ENCODE data around the gene CIRBP.

Gene CIRBP

GRCh38 chr19:1236576-1236975 is 32.6 kb upstream of the CIRBP start:
- no peak for TF ChIP-seq CTCF (IDR thresholded peaks at IDR 0.05)
- no peaks in the 10 kb centered on the region for H3K9me3 Mint-ChIP-seq
- no peaks in the 10 kb centered on the region for H3K36me3 Mint-ChIP-seq (ENCODE audit: low read depth)
- no peak overlapping the region for H3K27ac Mint-ChIP-seq
- no peaks in the 10 kb centered on the region for H3K27me3 Mint-ChIP-seq (ENCODE audit: low read depth, poor library complexity)
- peak overlapping the region; percentile 62 for H3K4me3 Mint-ChIP-seq
- peaks cover 30% of the 10 kb centered on the region for H3K4me1 Mint-ChIP-seq
- DNase-seq = peak; percentile 54

GRCh38 chr19:1237027-1237659 is 32.0 kb upstream of the CIRBP start:
- H3K27ac Mint-ChIP-seq = no peak overlapping the region
- H3K4me1 Mint-ChIP-seq = peaks cover 26% of the 10 kb centered on the region
- DNase-seq = peak; percentile 45
- H3K27me3 Mint-ChIP-seq (ENCODE audit: low read depth, poor library complexity) = no peaks in the 10 kb centered on the region
- H3K4me3 Mint-ChIP-seq = peak overlapping the region; percentile 75
- no peaks in the 10 kb centered on the region for H3K36me3 Mint-ChIP-seq (ENCODE audit: low read depth)
- TF ChIP-seq CTCF (IDR thresholded peaks at IDR 0.05) = no peak
- no peaks in the 10 kb centered on the region for H3K9me3 Mint-ChIP-seq

DNA sequence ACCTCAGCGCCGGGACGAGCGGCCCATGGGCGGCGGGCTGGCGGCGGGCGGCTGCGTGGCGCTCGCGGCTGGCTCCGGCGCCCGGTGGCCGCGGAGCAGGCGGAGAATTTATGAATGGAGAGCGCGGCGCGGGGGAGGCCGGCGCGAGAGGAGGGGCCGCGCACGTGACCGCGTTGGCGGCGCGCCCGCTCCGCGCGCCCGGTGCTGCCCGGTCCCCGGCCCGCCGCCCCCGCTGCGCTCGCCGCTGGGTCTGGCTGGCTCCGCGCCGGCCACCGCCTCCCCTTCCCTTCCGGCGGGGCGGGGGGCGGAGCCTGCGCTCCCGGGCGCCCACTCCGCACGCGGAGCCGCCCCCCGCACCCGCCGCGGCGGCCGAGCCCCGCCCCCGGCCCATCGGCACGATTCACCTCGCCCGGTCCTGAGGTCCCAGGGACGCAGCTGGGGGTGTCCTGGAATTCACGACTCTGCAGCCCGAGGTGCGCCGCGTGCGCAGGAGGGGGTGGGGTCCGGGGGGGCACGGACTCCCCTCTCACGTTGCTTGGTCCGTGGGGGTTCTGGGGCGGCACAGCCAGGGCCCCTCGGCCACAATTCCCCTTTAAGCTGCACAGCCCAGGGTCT is 31.3 kb upstream of the CIRBP start, which contains the start of gene CBARP:
TSS of gene CBARP (minus strand) at position 252 of the 615 bp plus-strand sequence. CDS start 1,905 bp downstream, outside the sequence.
- Mint-ChIP-seq H3K4me1 (peaks cover 21% of the 10 kb centered on the region), H3K36me3 (ENCODE audit: low read depth) (no peaks in the 10 kb centered on the region), H3K9me3 (no peaks in the 10 kb centered on the region), H3K27me3 (ENCODE audit: low read depth, poor library complexity) (no peaks in the 10 kb centered on the region), H3K27ac (peak within 1 kb of the TSS; percentile 90), H3K4me3 (peak within 1 kb of the TSS; percentile 82)
- TF ChIP-seq CTCF (IDR thresholded peaks at IDR 0.05) = no peak
- DNase-seq = peak; percentile 80

GRCh38 chr19:1238369-1239303 is 30.5 kb upstream of the CIRBP start:
- Mint-ChIP-seq H3K27ac (peak overlapping the region; percentile 90), H3K27me3 (ENCODE audit: low read depth, poor library complexity) (no peaks in the 10 kb centered on the region), H3K4me3 (peak overlapping the region; percentile 82), H3K36me3 (ENCODE audit: low read depth) (no peaks in the 10 kb centered on the region), H3K9me3 (no peaks in the 10 kb centered on the region), H3K4me1 (peaks cover 28% of the 10 kb centered on the region)
- TF ChIP-seq CTCF (IDR thresholded peaks at IDR 0.05) = no peak
- DNase-seq = no peak

GRCh38 chr19:1239420-1239795 is 29.7 kb upstream of the CIRBP start:
- no peak for TF ChIP-seq CTCF (IDR thresholded peaks at IDR 0.05)
- DNase-seq = no peak
- Mint-ChIP-seq H3K27ac (no peak overlapping the region), H3K9me3 (no peaks in the 10 kb centered on the region), H3K4me3 (peak overlapping the region; percentile 82), H3K36me3 (ENCODE audit: low read depth) (no peaks in the 10 kb centered on the region), H3K4me1 (peaks cover 29% of the 10 kb centered on the region), H3K27me3 (ENCODE audit: low read depth, poor library complexity) (no peaks in the 10 kb centered on the region)
